Measurements from ENCODE around the gene PLS3.

Gene PLS3

GRCh38 chrX:115696939-115697338 is 136.0 kb downstream of the PLS3 start:
- DNase-seq = no peak

GRCh38 chrX:115697806-115698205 is 136.8 kb downstream of the PLS3 start:
- no peak for DNase-seq

Data from SHP77 (cell line).